Stimulated activated CD8-positive, alpha-beta memory T cell treated with anti-CD3 and anti-CD28 coated beads, Interleukin-4, amount 100 ng/mL, for 1 hour (primary cell): ENCODE data around the gene NMRAL1.

Experiments
- DNase-seq, 2 donors: peaks; one replicate each; pipeline ENCODE4 v3.0.0-alpha.2; 2020; ENCODE audit warnings: low read depth in 2 of 2, low spot score in 1 of 2

The NMRAL1 gene

DNA sequence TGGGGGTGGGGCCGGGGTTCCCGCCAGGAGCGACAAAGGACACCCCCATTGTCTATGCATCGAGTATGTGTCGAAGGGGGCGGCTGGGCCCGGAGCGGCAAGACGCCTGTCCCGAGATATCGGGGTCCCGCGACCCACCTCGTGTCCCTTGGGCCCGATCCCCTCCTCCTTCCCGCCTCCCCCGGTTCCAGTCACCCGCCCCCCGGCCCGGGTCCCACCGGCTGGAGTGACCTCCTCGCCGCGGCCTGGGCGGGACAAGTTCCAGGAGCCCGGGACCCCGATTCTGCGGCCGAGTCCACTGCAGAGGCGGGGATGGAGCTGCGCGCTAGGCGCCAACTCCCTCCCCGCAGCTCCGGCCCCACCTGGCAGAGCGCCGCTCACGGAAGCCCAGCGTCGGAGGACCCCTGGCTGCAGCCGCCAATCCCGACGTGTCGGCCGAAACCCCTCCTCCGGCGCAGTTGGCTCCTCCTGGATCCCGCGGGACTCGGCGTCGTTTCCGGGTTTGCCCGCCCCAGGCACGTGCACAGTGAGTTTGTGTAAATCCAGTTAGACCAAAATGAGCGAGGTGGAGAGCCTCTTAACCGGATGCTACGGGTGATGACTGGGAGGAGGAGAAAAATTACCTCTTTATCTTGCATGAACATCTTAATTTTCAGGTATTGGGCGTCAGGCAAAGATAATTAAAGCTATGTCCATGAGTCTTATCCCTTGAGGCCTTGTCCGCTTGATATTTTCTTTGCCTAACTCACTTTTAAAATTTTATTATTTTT, at the start of gene NMRAL1:
NMRAL1 (minus strand) TSS at position 434 of the 770 bp plus-strand sequence. CDS start 493 bp downstream, outside the sequence.
- DNase-seq, result peak; percentile 65 to 71

DNA sequence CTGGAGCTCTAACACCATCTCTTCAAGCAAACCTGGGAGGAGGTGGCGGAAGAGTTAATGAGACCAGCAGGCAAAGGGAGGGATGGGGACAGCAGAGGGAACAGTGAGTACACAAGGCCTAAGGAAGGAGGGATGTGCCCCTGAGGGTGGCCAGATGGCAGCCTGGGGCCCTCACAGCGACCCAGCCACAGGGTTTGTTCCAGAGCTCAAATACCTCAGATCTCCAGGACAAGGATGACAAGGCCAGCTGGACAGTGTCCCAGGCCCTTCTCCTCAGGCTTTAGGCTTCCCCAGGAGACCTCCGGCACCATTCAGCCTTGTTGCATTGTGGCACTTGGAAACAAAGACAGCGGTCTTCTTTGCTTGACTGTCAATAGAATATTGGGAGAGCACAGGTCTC, 49.3 kb upstream of the NMRAL1 start:
- no peak for DNase-seq

DNA sequence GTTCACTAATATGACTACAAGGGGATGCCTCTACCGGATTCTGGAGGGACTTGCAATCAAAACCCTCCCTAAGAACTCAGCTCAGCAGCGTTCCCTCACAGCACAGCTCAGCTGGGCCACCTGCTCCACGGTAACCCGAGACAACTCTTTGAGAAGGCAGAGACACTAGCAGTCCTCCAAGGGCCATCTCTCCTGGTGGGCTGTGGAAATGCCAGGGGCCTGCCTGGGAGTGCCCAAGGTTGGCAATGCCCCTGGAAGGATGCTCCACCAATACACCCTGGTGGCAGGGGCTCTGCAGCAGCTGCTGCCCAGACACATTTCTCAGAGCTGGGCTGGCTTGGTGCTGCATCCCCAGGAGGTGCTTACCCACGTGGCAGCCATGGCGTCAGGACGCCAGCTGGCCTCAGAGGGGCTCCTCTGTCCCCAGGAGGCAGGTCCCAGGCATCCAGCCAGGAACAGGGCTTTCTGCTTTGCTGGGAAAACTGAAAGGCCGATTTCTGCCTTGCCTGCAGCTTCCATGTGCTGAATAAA, 47.7 kb upstream of the NMRAL1 start:
- DNase-seq, result no peak

DNA sequence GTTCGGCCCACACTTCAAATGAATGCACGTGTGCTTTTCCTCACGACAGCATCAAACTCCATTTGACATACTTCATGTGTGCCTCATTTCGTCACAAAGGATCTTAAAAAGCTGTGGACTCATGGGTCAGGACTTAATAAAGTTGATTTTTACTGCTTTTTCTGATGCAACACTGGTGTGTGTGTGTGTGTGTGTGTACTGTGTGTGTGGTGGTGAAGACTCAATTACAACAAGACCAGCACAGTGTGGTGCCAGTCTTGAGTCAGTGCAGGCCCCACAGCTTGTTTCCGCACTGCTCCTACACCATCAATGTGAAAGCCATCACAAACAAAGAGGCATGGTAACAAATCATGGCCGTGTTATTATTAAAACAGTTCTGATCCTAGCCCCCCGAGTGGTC, 46.5 kb upstream of the NMRAL1 start:
- DNase-seq, result no peak

DNA sequence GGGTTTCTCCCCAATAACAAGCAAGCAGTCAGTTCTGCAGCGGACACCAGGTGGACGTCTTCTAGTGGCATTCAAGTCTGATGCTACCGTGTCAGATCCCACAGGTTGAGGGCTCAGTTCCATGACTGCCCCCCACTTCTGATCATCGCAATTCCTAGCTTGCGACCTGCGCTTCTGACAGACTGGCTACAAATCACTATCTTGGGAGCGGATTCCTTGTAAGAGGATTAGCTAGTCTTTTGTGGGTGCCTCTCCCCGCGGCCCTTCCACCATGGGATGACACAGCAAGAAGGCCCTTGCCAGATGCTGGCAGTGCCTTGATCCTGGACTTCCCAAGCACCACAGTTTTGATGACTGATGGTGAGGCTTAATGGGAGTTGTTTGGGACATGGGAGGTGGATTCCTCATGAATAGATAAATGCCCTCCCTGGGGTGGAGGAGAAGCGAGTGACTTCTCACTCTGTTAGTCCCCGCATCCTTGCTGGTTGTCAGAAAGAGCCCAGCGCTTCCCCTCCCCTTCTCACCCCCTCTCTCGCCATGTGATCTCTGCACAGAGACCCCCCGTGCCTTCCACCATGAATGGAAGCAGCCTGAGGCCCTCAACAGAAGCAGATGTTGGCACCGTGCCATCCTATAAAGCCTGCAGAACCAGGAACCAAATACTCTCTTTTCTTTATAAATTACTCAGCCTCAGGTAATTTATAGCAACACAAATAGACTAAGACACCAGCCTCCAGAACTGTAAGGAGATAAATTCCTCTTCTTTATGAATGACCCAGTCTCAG, 45.0 kb upstream of the NMRAL1 start:
- DNase-seq, result no peak

DNA sequence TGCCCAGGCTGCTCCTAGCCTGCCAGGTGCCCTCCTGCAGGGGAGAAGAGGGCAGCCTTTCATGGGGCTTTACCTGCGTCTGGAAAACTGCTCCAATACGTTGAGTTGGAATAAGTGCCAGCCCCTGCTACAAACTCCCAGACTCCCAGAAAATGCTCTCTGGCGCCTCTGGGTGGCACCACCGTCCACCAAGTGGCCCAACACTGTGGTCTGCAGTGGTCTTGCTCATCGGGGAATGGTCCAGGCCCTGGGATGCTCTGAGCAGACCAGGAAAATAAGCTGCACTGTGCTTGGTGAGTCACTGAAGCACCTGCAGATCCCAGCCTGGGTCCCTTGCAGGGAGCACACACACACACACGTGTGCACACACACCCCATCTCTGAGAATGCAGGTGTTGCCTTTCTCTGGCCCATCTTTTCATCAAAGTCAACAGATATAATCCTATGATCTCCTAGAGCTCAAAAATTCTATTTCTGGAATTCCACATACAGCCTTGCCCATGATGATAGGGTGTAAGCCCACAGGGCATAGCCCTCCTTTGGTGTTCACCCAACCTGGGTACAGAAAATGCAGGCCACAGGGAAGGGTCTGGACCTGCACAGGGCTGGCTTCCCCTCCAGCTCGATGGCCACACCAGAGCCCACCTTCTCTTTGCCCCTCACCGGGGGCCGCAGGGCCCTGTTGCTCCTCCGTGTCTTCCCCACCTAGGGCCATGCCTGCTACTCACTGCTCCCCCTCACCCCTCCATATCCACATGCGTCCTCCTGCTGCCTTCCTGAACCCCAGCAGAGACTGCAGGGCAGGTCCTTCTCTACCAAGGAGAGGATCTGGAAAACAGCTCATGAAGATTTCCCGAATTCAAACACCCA, 43.6 kb upstream of the NMRAL1 start:
- DNase-seq, result no peak

DNA sequence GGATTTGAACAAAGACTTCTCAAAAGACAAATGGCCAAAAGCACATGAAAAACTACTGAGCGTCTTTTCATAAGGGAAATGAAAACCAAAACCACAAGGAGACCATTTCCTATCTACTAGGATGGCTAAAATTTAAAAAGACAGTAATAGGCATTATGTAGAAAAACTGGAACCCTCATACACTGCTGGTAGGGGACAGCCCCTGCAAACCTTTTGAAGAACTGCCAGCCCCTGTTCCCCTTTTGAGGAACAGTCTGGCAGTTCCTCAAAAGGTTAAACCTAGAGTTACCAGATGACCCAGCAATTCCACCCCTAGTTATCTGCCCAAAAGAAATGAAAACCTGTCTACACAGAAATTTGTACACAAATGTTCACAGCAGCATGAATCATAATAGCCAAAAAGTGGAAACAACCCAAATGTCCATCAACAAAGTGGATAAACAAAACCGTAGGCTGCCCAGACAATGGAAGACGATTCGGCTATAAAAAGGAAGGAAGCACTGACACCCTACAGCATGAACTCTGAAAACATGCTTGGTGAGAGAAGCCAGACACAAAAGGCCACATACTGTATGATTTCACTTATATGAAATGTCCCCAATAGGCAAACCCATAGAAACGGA, 41.3 kb upstream of the NMRAL1 start:
- DNase-seq, result no peak

DNA sequence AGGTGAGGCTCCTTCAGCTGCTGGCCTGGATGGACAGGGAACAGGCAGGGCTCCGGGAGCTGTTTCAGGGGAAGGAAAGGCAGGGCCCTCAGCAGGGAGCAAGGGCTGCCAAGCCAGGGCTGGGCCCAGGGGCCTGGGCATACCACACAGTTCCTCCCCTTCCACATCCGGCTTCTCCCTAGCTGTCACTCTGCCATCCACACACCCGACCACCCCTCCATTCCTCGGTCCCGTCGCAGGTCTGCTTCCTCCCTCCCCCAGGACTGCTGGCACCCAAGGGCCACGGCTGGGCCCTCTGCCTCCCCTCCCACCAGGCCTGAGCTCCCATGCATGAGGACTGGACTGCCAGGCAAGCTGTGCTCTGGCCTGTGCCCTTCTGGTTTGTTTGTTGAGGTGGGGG, 40.2 kb upstream of the NMRAL1 start:
- DNase-seq, result no peak

DNA sequence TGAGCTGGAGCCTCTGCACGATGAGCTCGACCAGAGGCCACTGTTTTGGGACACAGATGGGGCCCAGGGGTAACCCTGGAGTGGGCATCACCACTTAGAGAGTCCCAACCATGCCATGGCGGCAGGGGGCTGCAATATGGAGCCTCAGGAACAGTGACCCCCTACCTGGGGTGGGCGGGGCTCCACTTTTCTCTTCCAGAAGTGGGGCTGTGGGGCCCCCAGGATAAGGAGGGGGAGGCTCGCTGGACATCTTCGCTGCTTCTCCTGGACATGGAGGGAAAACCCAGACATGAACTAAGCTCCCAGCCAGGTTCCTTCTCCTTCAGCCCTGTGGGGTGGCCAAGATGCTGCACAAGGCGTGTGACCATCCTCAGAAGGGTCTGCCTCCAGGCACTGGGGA, 39.5 kb upstream of the NMRAL1 start:
- DNase-seq, result no peak

DNA sequence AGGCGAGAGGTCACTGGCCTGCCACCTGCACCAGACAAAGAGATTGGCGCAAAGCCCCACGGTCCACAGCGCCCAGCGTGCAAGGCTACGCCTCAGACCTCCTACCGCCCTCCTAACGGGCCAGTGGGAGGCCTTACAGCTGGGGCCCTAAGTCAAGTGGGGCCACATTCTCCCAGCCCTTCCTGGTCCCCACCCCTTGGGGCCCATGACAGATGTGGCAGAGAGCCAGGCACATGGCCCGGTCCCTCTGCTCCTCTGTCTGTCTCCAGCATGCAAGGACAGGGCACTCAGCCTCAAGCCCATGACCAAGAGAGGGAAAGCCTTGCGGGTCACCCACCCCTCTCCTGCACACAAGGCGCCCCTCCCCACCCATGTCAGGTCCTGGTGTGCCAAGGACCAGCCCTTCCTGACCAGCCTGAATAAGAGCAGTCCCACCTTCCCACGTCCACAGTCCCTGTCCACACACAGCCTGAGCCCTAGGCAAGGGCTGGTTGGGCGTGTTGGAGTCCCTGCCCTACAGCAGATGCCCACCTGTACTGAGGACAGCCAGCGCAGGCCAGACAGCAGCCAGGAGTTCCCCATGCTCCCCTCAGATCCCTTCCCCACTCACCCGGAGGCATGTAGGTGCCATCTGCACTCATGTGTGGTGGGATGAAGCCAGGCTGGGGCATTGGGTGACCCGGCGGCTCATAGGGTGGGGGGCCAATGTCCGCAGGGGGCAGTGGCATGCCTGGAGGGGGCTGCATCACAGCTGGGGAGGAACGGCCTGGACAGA, 38.8 kb upstream of the NMRAL1 start:
- DNase-seq, result no peak

DNA sequence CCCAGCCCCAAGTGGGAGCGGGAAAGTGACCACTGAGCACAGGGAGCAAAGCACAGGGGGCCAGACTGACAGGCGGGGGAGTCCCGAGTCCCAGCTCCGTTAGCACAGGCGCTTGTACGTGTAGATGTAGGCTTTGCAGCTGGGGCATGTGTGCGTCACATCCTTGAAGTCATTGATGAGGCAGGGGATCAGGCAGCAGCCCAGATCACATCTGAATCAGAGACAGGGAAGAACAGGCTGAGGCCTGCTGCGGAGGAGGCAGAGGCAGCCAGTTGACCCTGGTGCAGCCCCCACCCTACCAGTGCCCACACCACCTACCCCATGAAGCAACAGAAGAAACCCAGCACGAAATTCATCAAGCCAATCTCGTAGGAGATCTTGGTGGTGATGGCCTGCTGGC, 38.0 kb upstream of the NMRAL1 start:
- DNase-seq, result no peak

DNA sequence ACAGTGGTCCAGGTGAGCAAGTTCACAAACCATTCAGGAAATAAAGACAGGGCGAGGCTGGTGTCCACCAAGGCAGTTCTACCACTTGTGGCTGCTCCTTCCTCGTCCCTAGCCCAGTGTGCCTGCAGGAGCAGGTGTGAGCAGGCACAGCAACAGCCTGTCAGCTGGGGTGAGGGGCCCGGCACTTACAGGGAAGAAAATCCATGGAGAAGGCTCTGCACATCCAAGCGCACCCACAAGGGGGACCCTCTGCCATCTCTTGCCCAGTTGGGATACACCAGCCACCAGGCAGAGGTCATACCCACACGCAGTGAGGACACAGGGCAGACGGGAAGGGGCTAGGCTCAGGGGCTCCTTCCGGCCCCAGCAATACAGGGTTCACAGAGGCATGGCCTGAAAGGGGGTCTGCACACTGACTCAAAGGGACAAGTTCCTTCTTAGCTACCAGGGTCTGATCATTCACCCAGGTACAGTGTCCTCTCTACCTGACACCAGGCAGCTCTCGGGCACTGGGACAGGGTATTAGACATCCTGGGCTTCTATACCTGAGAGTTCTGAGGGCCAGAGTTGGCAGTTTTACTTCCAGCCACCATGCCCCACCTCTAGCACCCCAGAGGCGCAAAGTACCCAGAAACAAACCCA, 37.1 kb upstream of the NMRAL1 start:
- DNase-seq, result no peak

DNA sequence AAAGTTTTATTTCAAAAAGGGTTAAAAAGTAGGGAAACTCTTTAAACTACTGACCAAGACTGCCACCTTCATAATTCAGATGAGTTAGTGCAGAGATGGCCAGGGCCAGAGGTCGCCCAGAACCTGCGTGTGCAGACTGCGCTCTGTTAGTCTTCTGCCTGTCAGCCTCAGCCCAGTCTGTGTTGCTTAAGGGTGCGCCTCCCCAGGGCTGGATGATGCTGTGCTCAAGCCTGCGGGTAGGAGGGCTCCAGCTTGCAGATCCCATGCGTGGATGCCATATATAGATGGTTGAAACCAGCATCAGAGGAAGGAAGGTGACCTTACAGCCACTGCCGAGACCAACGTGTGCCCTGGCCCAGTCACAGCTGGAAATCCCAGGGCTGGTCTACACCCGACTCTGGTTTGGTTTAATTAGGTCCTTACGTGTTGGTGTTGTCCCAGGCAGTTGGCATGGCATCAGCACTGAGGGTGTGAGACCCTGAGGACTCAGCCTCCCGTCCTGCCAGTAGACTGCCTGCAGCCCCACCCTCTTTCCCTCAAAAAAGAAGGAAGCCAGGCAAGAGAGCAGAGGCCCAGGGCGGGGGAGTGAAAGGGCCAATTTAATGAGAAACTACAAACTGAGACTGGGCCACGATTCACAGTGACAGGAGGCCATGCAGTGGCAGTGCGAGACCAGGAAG, 36.5 kb upstream of the NMRAL1 start:
- no peak for DNase-seq

DNA sequence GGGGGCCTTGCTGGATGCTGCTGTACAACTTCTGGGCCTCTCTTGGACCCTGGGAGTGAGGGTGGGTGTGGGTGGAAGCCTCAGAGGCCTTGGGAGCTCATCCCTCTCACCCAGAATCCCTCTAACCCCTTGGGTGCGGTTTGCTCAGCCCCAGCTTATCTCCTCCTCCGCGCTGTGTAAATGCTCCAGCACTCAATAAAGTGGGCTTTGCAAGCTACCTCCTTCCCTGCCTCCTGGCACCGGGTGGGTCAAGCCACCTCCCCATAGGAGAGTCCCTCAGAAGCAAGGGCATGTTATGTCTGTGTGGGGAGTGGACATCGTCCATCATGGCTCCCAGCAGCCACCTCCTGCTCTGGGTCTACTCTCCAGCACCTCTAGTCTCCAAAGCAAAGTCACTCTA, 35.7 kb upstream of the NMRAL1 start:
- DNase-seq, result no peak

DNA sequence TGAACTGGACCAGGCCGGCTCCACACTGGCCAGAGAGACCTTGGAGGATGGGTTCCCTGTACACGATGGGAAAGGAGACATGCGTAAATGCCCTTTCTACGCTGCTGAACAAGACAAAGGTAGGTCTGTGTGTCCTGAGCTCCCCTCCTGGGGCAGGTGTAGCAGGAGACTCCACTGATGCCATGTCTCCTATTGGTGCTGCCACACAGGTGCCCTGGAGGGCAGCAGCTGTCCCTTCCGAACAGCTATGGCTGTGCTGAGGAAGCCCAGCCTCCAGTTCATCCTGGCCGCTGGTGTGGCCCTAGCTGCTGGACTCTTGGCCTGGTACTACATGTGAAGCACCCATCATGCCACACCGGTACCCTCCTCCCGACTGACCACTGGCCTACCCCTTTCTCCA, 35.0 kb upstream of the NMRAL1 start:
- DNase-seq, result no peak

DNA sequence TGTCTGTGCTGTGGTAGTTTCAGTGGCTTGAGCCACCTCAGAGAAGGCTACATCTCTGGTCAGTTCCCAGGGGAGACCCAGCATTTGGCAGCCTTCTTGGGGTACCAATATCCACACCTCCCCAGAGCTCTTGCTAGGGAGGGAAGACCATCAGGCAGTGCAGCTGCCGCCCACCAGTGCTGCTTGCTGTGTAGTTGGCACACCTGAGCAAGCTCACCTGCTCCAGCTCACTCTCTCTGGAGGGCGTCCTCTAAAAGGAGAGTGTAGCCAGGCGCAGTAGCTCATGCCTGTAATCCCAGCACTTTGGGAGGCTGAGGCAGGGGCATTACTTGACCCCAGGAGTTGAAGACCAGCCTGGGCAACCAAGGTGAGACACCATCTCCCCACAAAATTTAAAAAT, 34.4 kb upstream of the NMRAL1 start:
- no peak for DNase-seq

DNA sequence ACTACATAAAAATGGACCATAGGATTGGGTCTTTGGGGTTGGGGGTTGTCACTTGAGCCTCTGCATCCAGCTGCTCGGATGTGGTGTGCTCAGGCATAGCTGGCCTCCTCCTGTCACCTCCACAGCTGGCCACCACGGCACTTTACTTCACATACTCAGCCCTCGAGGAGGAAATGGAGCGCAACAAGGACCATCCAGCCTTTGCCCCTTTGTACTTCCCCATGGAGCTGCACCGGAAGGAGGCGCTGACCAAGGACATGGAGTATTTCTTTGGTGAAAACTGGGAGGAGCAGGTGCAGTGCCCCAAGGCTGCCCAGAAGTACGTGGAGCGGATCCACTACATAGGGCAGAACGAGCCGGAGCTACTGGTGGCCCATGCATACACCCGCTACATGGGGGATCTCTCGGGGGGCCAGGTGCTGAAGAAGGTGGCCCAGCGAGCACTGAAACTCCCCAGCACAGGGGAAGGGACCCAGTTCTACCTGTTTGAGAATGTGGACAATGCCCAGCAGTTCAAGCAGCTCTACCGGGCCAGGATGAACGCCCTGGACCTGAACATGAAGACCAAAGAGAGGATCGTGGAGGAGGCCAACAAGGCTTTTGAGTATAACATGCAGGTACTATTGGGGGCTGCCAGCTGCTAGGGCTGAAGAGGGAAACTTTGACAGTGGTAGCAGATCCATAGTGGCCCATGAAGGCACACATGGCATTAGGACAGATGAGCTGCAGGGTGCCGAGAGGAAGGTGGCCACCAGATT, 33.3 kb upstream of the NMRAL1 start:
- no peak for DNase-seq

DNA sequence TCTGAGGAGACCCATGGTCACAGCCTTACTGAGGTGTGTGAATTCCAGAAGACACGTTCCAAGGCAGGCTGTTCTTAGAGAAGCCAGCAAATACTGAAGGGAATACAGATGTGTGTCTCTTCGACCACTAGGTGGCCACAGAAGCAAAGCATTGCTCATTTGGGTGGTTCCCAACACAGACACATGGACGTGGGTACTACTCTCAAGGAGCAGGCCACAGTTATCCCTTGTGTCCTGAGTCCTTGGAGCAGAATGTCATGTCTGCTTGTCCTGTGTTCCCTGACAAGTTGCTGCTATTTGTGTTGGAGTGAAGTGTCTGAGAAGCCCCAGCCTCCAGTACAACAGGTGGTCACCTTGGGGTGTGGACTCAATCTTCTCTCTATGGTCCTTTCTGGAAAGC, 32.0 kb upstream of the NMRAL1 start:
- peak; percentile 28 to 31 for DNase-seq
